Measurements from ENCODE around the gene RAD51B.

The RAD51B gene

GRCh38 chr14:68273413-68273812 is 453.8 kb downstream of the RAD51B start:
- Histone ChIP-seq H4K20me1 (no peaks in the 10 kb centered on the region), H3K9ac (peak overlapping the region in 2 of 11 experiments; percentile 37 to 49; a peak in 2 of 22 replicates), H3K4me2 (peak overlapping the region in 8 of 11 experiments; percentile 1 to 77 (median 34); a peak in 14 of 22 replicates), H3K27me3 (no peaks in the 10 kb centered on the region), H3K4me3 (no peak overlapping the region), H3K36me3 (no peaks in the 10 kb centered on the region), H3K4me1 (peaks cover 86 to 99% (median 95%) of the 10 kb centered on the region in 10 experiments), H3K9me3 (replicated peaks in 1 of 11) (peaks cover 0 to 3% (median 0%) of the 10 kb centered on the region in 11 experiments; a peak in 1 of 22 replicates), H3K27ac (peak overlapping the region; percentile 19 to 74 (median 58); a peak in 18 of 22 replicates)
- TF ChIP-seq Cebpa-rat (IDR thresholded peaks at IDR 0.05): no peak

- peak overlapping the region; percentile 54 to 94 (median 77); a peak in 16 of 22 replicates for H3K4me2 ChIP-seq
- H3K27me3 ChIP-seq: no peaks in the 10 kb centered on the region
- no peak overlapping the region for H3K4me3 ChIP-seq
- peak overlapping the region in 2 of 11 experiments; percentile 14 to 16; a peak in 1 of 22 replicates for H3K9ac ChIP-seq
- peaks cover 0 to 3% (median 0%) of the 10 kb centered on the region in 11 experiments; a peak in 1 of 22 replicates for H3K9me3 ChIP-seq (replicated peaks in 1 of 11)
- H3K27ac ChIP-seq: peak overlapping the region; percentile 55 to 100 (median 98)
- H3K36me3 ChIP-seq: no peaks in the 10 kb centered on the region
- H4K20me1 ChIP-seq: no peaks in the 10 kb centered on the region
- no peak for TF ChIP-seq Cebpa-rat (IDR thresholded peaks at IDR 0.05)
- H3K4me1 ChIP-seq: peaks cover 86 to 99% (median 95%) of the 10 kb centered on the region in 10 experiments
These were observed 455.1 kb downstream of the RAD51B start for GRCh38 chr14:68274725-68275124.

- Histone ChIP-seq H4K20me1 (no peaks in the 10 kb centered on the region), H3K27ac (peak overlapping the region; percentile 74 to 100 (median 99); a peak in 21 of 22 replicates), H3K36me3 (no peaks in the 10 kb centered on the region), H3K9ac (peak overlapping the region; percentile 71 to 94 (median 89)), H3K4me3 (peak overlapping the region; percentile 18 to 66 (median 56); a peak in 16 of 20 replicates), H3K4me1 (peaks cover 89 to 100% (median 99%) of the 10 kb centered on the region in 10 experiments), H3K4me2 (peak overlapping the region; percentile 84 to 95 (median 89)), H3K27me3 (no peaks in the 10 kb centered on the region), H3K9me3 (replicated peaks in 1 of 11) (peaks cover 0 to 3% (median 0%) of the 10 kb centered on the region in 11 experiments; a peak in 1 of 22 replicates)
- no peak for TF ChIP-seq Cebpa-rat (IDR thresholded peaks at IDR 0.05)
These were observed 459.2 kb downstream of the RAD51B start for GRCh38 chr14:68278576-68279436.

- H3K27me3 ChIP-seq: no peaks in the 10 kb centered on the region
- no peaks in the 10 kb centered on the region for H4K20me1 ChIP-seq
- peak overlapping the region; percentile 18 to 66 (median 56); a peak in 17 of 20 replicates for H3K4me3 ChIP-seq
- H3K9me3 ChIP-seq (replicated peaks in 1 of 11): peaks cover 0 to 3% (median 0%) of the 10 kb centered on the region in 11 experiments; a peak in 1 of 22 replicates
- H3K4me2 ChIP-seq: peak overlapping the region; percentile 84 to 95 (median 89)
- peak overlapping the region; percentile 71 to 94 (median 89) for H3K9ac ChIP-seq
- peaks cover 93 to 100% (median 100%) of the 10 kb centered on the region in 10 experiments for H3K4me1 ChIP-seq
- H3K36me3 ChIP-seq: no peaks in the 10 kb centered on the region
- no peak for TF ChIP-seq Cebpa-rat (IDR thresholded peaks at IDR 0.05)
- H3K27ac ChIP-seq: peak overlapping the region; percentile 74 to 100 (median 99); a peak in 21 of 22 replicates
These were observed 459.8 kb downstream of the RAD51B start for GRCh38 chr14:68279437-68279720.

- Histone ChIP-seq H3K9ac (peak overlapping the region; percentile 71 to 94 (median 89)), H3K4me2 (peak overlapping the region; percentile 84 to 95 (median 89)), H3K4me1 (peaks cover 94 to 100% (median 100%) of the 10 kb centered on the region in 10 experiments), H4K20me1 (no peaks in the 10 kb centered on the region), H3K9me3 (replicated peaks in 1 of 11) (peaks cover 0 to 3% (median 0%) of the 10 kb centered on the region in 11 experiments; a peak in 1 of 22 replicates), H3K4me3 (peak overlapping the region; percentile 18 to 66 (median 56); a peak in 18 of 20 replicates), H3K36me3 (no peaks in the 10 kb centered on the region), H3K27ac (peak overlapping the region; percentile 74 to 100 (median 99); a peak in 21 of 22 replicates), H3K27me3 (no peaks in the 10 kb centered on the region)
- TF ChIP-seq Cebpa-rat (IDR thresholded peaks at IDR 0.05): peak in 1 of 11 experiments; percentile 63; a peak in 1 of 22 replicates
These were observed 460.2 kb downstream of the RAD51B start for GRCh38 chr14:68279777-68280233.

- Histone ChIP-seq H3K27ac (peak overlapping the region; percentile 84 to 100 (median 99); a peak in 20 of 22 replicates), H3K9me3 (replicated peaks in 1 of 11) (peaks cover 0 to 3% (median 0%) of the 10 kb centered on the region in 11 experiments; a peak in 1 of 22 replicates), H3K4me1 (peaks cover 93 to 100% (median 98%) of the 10 kb centered on the region in 10 experiments), H3K36me3 (no peaks in the 10 kb centered on the region), H4K20me1 (no peaks in the 10 kb centered on the region), H3K4me2 (peak overlapping the region; percentile 84 to 95 (median 89)), H3K9ac (peak overlapping the region in 8 of 11 experiments; percentile 81 to 94 (median 92); a peak in 17 of 22 replicates), H3K27me3 (no peaks in the 10 kb centered on the region), H3K4me3 (no peak overlapping the region)
- no peak for TF ChIP-seq Cebpa-rat (IDR thresholded peaks at IDR 0.05)
These were observed 461.9 kb downstream of the RAD51B start for GRCh38 chr14:68281497-68281896.

- Histone ChIP-seq H3K4me2 (peak overlapping the region; percentile 84 to 95 (median 89)), H3K36me3 (no peaks in the 10 kb centered on the region), H3K9ac (peak overlapping the region; percentile 31 to 94 (median 89); a peak in 20 of 22 replicates), H3K27me3 (no peaks in the 10 kb centered on the region), H3K9me3 (replicated peaks in 1 of 11) (peaks cover 0 to 1% (median 0%) of the 10 kb centered on the region in 11 experiments; a peak in 1 of 22 replicates), H3K4me1 (peaks cover 94 to 100% (median 98%) of the 10 kb centered on the region in 10 experiments), H4K20me1 (no peaks in the 10 kb centered on the region), H3K4me3 (peak overlapping the region in 3 of 10 experiments; percentile 2 to 12 (median 4); a peak in 2 of 20 replicates), H3K27ac (peak overlapping the region; percentile 84 to 100 (median 99); a peak in 21 of 22 replicates)
- no peak for TF ChIP-seq Cebpa-rat (IDR thresholded peaks at IDR 0.05)
These were observed 463.1 kb downstream of the RAD51B start for GRCh38 chr14:68282479-68283377.
